H1 (cell line): Measurements from ENCODE around the gene SGMS1. TPM values are rescaled to one million over a fixed set of nuclear protein-coding genes. Genes with fewer than 3 reads are reported as not detected.
"Not testable (repeated sequence)": the region's sequence is repeated elsewhere in the genome, so short reads cannot be mapped to it uniquely, and the experiment has no call there.

Experiments
- CTCF ChIA-PET: fragments of 300-600 bp; sonication (Branson Sonifier 250); formaldehyde crosslinking; loops from one replicate; lab custom pipeline; 2021; ENCODE audit not compliant: partially characterized antibody; lab: Charles Lee
- POLR2A ChIA-PET: fragments of 300-600 bp; sonication (Branson Sonifier 250); formaldehyde crosslinking; loops from one replicate; lab custom pipeline; 2021; ENCODE audit warnings: inconsistent platforms; ENCODE audit not compliant: partially characterized antibody; lab: Charles Lee
- DNase-seq, 2 experiments: peaks; one replicate each; pipeline versions ENCODE4 v3.0.0 to v3.0.0-alpha.2; 2010 to 2022; ENCODE audit warnings: low spot score in 2 of 2, low read depth in 1 of 2, mixed read lengths in 1 of 2
- FAIRE-seq: peaks from 2 replicates; lab custom pipeline; 2011; peaks lifted over from hg19 to GRCh38; lab: Jason Lieb, UNC
- H2AFZ ChIP-seq: 2 replicates; pipeline ENCODE4 v1.8.1; 2012; ENCODE audit warnings: low read length, inconsistent platforms
- H2AK5ac ChIP-seq: 2 replicates; pipeline ENCODE4 v1.6.1; 2013; ENCODE audit warnings: low read depth, low read length
- H2BK120ac ChIP-seq: replicated peaks from 2 replicates; pipeline ENCODE3; 2013; ENCODE audit warnings: low read depth, low read length, inconsistent platforms
- H2BK12ac ChIP-seq: 2 replicates; pipeline ENCODE4 v1.6.1; 2013; ENCODE audit warnings: low read depth, low read length
- H2BK15ac ChIP-seq: 2 replicates; pipeline ENCODE4 v1.6.1; 2013; ENCODE audit warnings: low read length
- H2BK20ac ChIP-seq: 2 replicates; pipeline ENCODE4 v1.6.1; 2013; ENCODE audit warnings: low read length
- H2BK5ac ChIP-seq: 2 replicates; pipeline ENCODE4 v1.6.1; 2013; ENCODE audit warnings: low read depth, low read length
- H3K14ac ChIP-seq: 2 replicates; pipeline ENCODE4 v1.6.1; 2013; ENCODE audit warnings: inconsistent platforms; ENCODE audit not compliant: insufficient read length
- H3K18ac ChIP-seq: 2 replicates; pipeline ENCODE4 v1.6.1; 2013; ENCODE audit warnings: low read length; ENCODE audit errors: extremely low read depth
- H3K23ac ChIP-seq: 2 replicates; pipeline ENCODE4 v1.6.1; 2013; ENCODE audit warnings: inconsistent platforms; ENCODE audit not compliant: insufficient read length
- H3K23me2 ChIP-seq: 2 replicates; pipeline ENCODE4 v1.6.1; 2013; ENCODE audit warnings: low read depth, low read length
- H3K27ac ChIP-seq: 2 replicates; pipeline ENCODE4 v1.6.1; 2011; ENCODE audit warnings: low read depth, low read length, inconsistent platforms
- H3K27me3 ChIP-seq, 4 experiments: replicated peaks in 1 of 4; 1 replicate in 1 of 4; 2 replicates in 3 of 4; pipeline versions ENCODE4 v1.6.1 to v1.8.1; 2011 to 2013; ENCODE audit warnings: low read length in 3 of 4, mild to moderate bottlenecking in 3 of 4, inconsistent platforms in 2 of 4, mixed read lengths in 2 of 4, moderate library complexity in 1 of 4; ENCODE audit not compliant: control insufficient read depth in 3 of 4, insufficient read depth in 3 of 4; ENCODE audit errors: extremely low read depth in 1 of 4
- H3K36me3 ChIP-seq, 4 experiments: 2 replicates each; pipeline versions ENCODE4 v1.6.1 to v1.8.1; 2011 to 2013; ENCODE audit warnings: mild to moderate bottlenecking in 4 of 4, low read length in 3 of 4, moderate library complexity in 2 of 4, control low read depth in 1 of 4, inconsistent platforms in 1 of 4; ENCODE audit not compliant: insufficient read depth in 4 of 4, control insufficient read depth in 2 of 4
- H3K4ac ChIP-seq: replicated peaks from 2 replicates; pipeline ENCODE3; 2013; ENCODE audit warnings: low read length, low read depth, mixed read lengths, inconsistent platforms; ENCODE audit not compliant: insufficient read length
- H3K4me1 ChIP-seq, 4 experiments: replicated peaks in 1 of 4; 1 replicate in 1 of 4; 2 replicates in 3 of 4; pipeline versions ENCODE4 v1.6.1 to v1.8.1; 2011 to 2013; ENCODE audit warnings: low read length in 3 of 4, inconsistent platforms in 2 of 4, mixed read lengths in 1 of 4; ENCODE audit not compliant: insufficient read depth in 4 of 4, control insufficient read depth in 3 of 4
- H3K4me2 ChIP-seq, 2 experiments: 2 replicates each; pipeline versions ENCODE4 v1.6.1 to v1.8.1; 2011 to 2013; ENCODE audit warnings: low read depth in 2 of 2, low read length in 2 of 2, control low read depth in 1 of 2, inconsistent platforms in 1 of 2, mild to moderate bottlenecking in 1 of 2; ENCODE audit not compliant: insufficient read depth in 1 of 2
- H3K4me3 ChIP-seq, 4 experiments: fragments of 200-600, 300-600 bp in 1 of 4; sonication (generic), shearing (Covaris generic), sonication (Bioruptor Twin) in 1 of 4; 2 replicates each; pipeline versions ENCODE4 v1.5.1 to v1.8.1; 2011 to 2016; ENCODE audit warnings: low read length in 4 of 4, low read depth in 3 of 4, control low read depth in 2 of 4, inconsistent platforms in 2 of 4, mild to moderate bottlenecking in 2 of 4, mixed read lengths in 1 of 4, moderate library complexity in 1 of 4; ENCODE audit not compliant: insufficient read depth in 2 of 4; ENCODE audit errors: extremely low read depth in 1 of 4
- H3K56ac ChIP-seq: replicated peaks from 2 replicates; pipeline ENCODE3; 2013; ENCODE audit warnings: low read depth, mild to moderate bottlenecking, mixed read lengths, low read length, inconsistent platforms; ENCODE audit not compliant: insufficient read length
- H3K79me1 ChIP-seq: 2 replicates; pipeline ENCODE4 v1.6.1; 2013; ENCODE audit warnings: low read depth, low read length, control low read depth
- H3K79me2 ChIP-seq, 2 experiments: 2 replicates each; pipeline versions ENCODE4 v1.6.1 to v1.8.1; 2012 to 2013; ENCODE audit warnings: low read length in 2 of 2, mild to moderate bottlenecking in 2 of 2, inconsistent platforms in 1 of 2; ENCODE audit not compliant: insufficient read depth in 2 of 2, control insufficient read depth in 1 of 2
- H3K9ac ChIP-seq, 4 experiments: replicated peaks in 1 of 4; 1 replicate in 1 of 4; 2 replicates in 3 of 4; pipeline versions ENCODE4 v1.6.1 to v1.8.1; 2011 to 2013; ENCODE audit warnings: low read depth in 3 of 4, low read length in 3 of 4, control low read depth in 2 of 4, mild to moderate bottlenecking in 2 of 4, moderate library complexity in 2 of 4, inconsistent platforms in 1 of 4; ENCODE audit errors: extremely low read depth in 1 of 4
- H3K9me3 ChIP-seq, 2 experiments: 2 replicates each; pipeline versions ENCODE4 v1.6.1 to v1.8.1; 2012 to 2013; ENCODE audit warnings: mild to moderate bottlenecking in 2 of 2, moderate library complexity in 2 of 2, control low read depth in 1 of 2, inconsistent platforms in 1 of 2, low read depth in 1 of 2, low read length in 1 of 2, mixed read lengths in 1 of 2; ENCODE audit not compliant: insufficient read depth in 2 of 2
- H4K20me1 ChIP-seq, 2 experiments: replicated peaks in 1 of 2; 2 replicates each; pipeline versions ENCODE3 to v1.8.1; 2011 to 2013; ENCODE audit warnings: inconsistent platforms in 2 of 2, low read length in 2 of 2, mild to moderate bottlenecking in 1 of 2; ENCODE audit not compliant: insufficient read depth in 2 of 2, control insufficient read depth in 1 of 2
- H4K5ac ChIP-seq: 2 replicates; pipeline ENCODE4 v1.6.1; 2013; ENCODE audit warnings: low read length, low read depth, mixed read lengths, inconsistent platforms; ENCODE audit not compliant: insufficient read length
- H4K8ac ChIP-seq: 2 replicates; pipeline ENCODE4 v1.8.0; 2013; ENCODE audit warnings: mild to moderate bottlenecking, moderate library complexity, low read length, inconsistent platforms; ENCODE audit not compliant: insufficient read depth; ENCODE audit errors: extremely low read depth
- H4K91ac ChIP-seq: replicated peaks from 2 replicates; pipeline ENCODE3; 2013; ENCODE audit warnings: low read length, mixed read lengths, inconsistent platforms; ENCODE audit not compliant: insufficient read length
- WGBS, 2 experiments: shearing (Covaris generic) in 1 of 2; methylation state at CpG; one replicate each; pipeline versions ENCODE4 v1.1.6 to v1.1.7; 2013 to 2015; ENCODE audit warnings: low lambda C conversion rate in 2 of 2, mixed read lengths in 2 of 2, inconsistent platforms in 1 of 2, low coverage in 1 of 2, missing lambda C conversion rate in 1 of 2; ENCODE audit not compliant: insufficient replicate concordance in 2 of 2, insufficient coverage in 1 of 2, insufficient read length in 1 of 2; ENCODE audit errors: extremely low coverage in 1 of 2, missing lambda C conversion rate in 1 of 2; 5-methylcytosine and 5-hydroxymethylcytosine counted together
- polyA plus RNA-seq, 7 experiments: library from polyadenylated mRNA; depleted of rRNA in 3 of 7; stranded (reverse) in 5 of 7; unstranded in 2 of 7; fragments of >200 nt in 5 of 7; fragments of 200-250 nt in 2 of 7; gene quantifications; 1 replicate in 5 of 7; 2 replicates in 1 of 7; 4 replicates in 1 of 7; pipeline versions ENCODE4 v1.2.1 to v1.2.3, GENCODE V29; 2011 to 2013; ENCODE audit warnings: missing spikeins in 2 of 7, mixed read lengths in 2 of 7
- total RNA-seq: library from RNA; stranded (reverse); fragmentation: NEBNext Ultra II Directional; extraction: Animal tissue kit (Norgen Biotek cat#: 25700); gene quantifications from 2 replicates; pipeline ENCODE4 v1.2.1, GENCODE V29; 2021

Gene SGMS1
- total and polyA plus RNA-seq, 2 of the 8 experiments (the other 6 are each of a cell fraction or from before 2014, with no cell fraction given): 6.0 to 15.6 TPM

DNA sequence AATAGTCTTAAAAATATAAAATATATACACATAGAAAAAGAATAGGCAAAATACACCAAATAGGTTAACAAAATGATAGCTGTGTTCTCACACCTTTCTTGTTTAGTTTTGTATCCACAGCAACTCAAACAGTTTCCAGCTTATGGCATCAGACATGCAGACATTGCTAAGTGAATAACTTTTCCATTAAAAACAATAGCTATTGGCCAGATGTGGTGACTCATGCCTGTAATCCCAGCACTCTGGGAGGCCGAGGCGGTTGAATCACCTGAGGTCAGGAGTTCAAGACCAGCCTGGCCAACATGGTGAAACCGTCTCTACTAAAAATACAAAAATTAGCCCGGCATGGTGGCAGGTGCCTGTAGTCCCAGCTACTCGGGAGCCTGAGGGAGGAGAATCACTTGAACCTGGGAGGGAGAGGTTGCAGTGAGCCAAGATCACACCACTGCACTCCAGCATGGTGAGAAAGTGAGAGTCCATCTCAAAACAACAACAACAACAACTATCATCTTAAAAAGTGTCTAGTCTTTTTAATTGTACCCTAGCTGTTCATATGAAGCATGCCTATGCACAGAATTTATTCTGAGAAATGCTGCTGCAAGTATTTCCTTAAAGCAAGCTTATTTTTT, 88.9 kb downstream of the SGMS1 start:
- H4K5ac ChIP-seq, H2BK5ac ChIP-seq, H4K8ac ChIP-seq, H3K14ac ChIP-seq, H3K56ac ChIP-seq, H2BK12ac ChIP-seq, H2BK15ac ChIP-seq, H3K79me1 ChIP-seq, H3K23ac ChIP-seq, H2BK20ac ChIP-seq, H3K27me3 ChIP-seq, H3K79me2 ChIP-seq, H3K9me3 ChIP-seq, H3K18ac ChIP-seq, FAIRE-seq, H3K36me3 ChIP-seq, H3K27ac ChIP-seq, H4K91ac ChIP-seq, DNase-seq, H3K4me2 ChIP-seq, H2AFZ ChIP-seq, H3K4me3 ChIP-seq, H3K23me2 ChIP-seq, H2BK120ac ChIP-seq, H3K9ac ChIP-seq, H4K20me1 ChIP-seq, H3K4ac ChIP-seq, H3K4me1 ChIP-seq, H2AK5ac ChIP-seq: not testable (repeated sequence)
- ChIA-PET POLR2A (interaction anchor here (0.8 to 1.9 kb wide), 2 partner anchors 9 to 11 kb away, joined by 3 to 4 read pairs; no protein-coding TSS in a partner anchor), CTCF (interaction anchor here (0.7 to 1.1 kb wide), 4 partner anchors 15 to 243 kb away, joined by 3 to 4 read pairs (median 3); no protein-coding TSS in a partner anchor)
- 100% methylated on average over 5 of the region's 5 CpGs; no CpG with 5 or more reads in 1 of the 2 experiments for WGBS, 2 experiments
